HEK293 (cell line): ENCODE measurements around the gene NFS1.
"Not testable (repeated sequence)": the region's sequence is repeated elsewhere in the genome, so short reads cannot be mapped to it uniquely, and the experiment has no call there.

Source experiments
- CTCF ChIP-seq: fragments of 450-650 bp; formaldehyde crosslinking; IDR thresholded peaks from 2 replicates; pipeline ENCODE4 v1.5.1; 2016; ENCODE audit warnings: missing biosample characterization, missing genetic modification characterization
- HOXA7 ChIP-seq: sonication (generic); formaldehyde crosslinking; IDR thresholded peaks from 2 replicates; pipeline ENCODE4 v1.8.1; 2022; ENCODE audit warnings: missing genetic modification reagents, borderline replicate concordance
- IKZF3 ChIP-seq: fragments of 450-650 bp; IDR thresholded peaks from 2 replicates; pipeline ENCODE4 v1.5.0; 2018; ENCODE audit warnings: missing biosample characterization, mild to moderate bottlenecking, missing genetic modification characterization, moderate library complexity
- PATZ1 ChIP-seq: fragments of 450-650 bp; formaldehyde crosslinking; IDR thresholded peaks from 2 replicates; pipeline ENCODE4 v1.5.1; 2016; ENCODE audit warnings: missing biosample characterization, missing genetic modification characterization
- TSHZ1 ChIP-seq: fragments of 450-650 bp; formaldehyde crosslinking; IDR thresholded peaks from 2 replicates; pipeline ENCODE4 v1.5.1; 2016; ENCODE audit warnings: missing biosample characterization, missing genetic modification characterization, borderline replicate concordance
- ZEB2 ChIP-seq: fragments of 450-650 bp; formaldehyde crosslinking; IDR thresholded peaks from 2 replicates; pipeline ENCODE4 v1.5.1; 2016; ENCODE audit warnings: missing biosample characterization, missing genetic modification characterization
- ZFP69B ChIP-seq: fragments of 450-650 bp; formaldehyde crosslinking; IDR thresholded peaks from 2 replicates; pipeline ENCODE4 v1.5.1; 2016; ENCODE audit warnings: missing biosample characterization, missing genetic modification characterization
- ZNF121 ChIP-seq: fragments of 450-650 bp; formaldehyde crosslinking; IDR thresholded peaks from 2 replicates; pipeline ENCODE4 v1.5.1; 2016; ENCODE audit warnings: missing biosample characterization, missing genetic modification characterization
- ZNF239 ChIP-seq: fragments of 450-650 bp; formaldehyde crosslinking; IDR thresholded peaks from 2 replicates; pipeline ENCODE4 v1.5.1; 2016; ENCODE audit warnings: missing biosample characterization, missing genetic modification characterization
- ZNF513 ChIP-seq: fragments of 450-650 bp; IDR thresholded peaks from 2 replicates; pipeline ENCODE4 v1.5.1; 2018; ENCODE audit warnings: missing biosample characterization, missing genetic modification characterization
- ZNF704 ChIP-seq: fragments of 450-650 bp; formaldehyde crosslinking; IDR thresholded peaks from 2 replicates; pipeline ENCODE4 v1.5.1; 2016; ENCODE audit warnings: missing biosample characterization, missing genetic modification characterization

GRCh38 chr20:35713120-35713519, 14.0 kb upstream of the NFS1 start:
- TF ChIP-seq CTCF (tag by site-specific recombination); ZEB2 (tag by site-specific recombination); PATZ1 (tag by site-specific recombination); ZNF121 (tag by site-specific recombination); ZNF704 (tag by site-specific recombination); TSHZ1 (tag by site-specific recombination); ZNF513 (tag by site-specific recombination); ZFP69B (tag by site-specific recombination); HOXA7 (CRISPR knock-in tag); IKZF3 (tag by site-specific recombination); ZNF239: not testable (repeated sequence)
